H1 (cell line): ENCODE measurements around the gene TSC2. TPM values are rescaled to one million over a fixed set of nuclear protein-coding genes. Genes with fewer than 3 reads are reported as not detected.

Experiments used
- polyA plus RNA-seq, 7 experiments: library from polyadenylated mRNA; depleted of rRNA in 3 of 7; stranded (reverse) in 5 of 7; unstranded in 2 of 7; fragments of >200 nt in 5 of 7; fragments of 200-250 nt in 2 of 7; gene quantifications; 1 replicate in 5 of 7; 2 replicates in 1 of 7; 4 replicates in 1 of 7; pipeline versions ENCODE4 v1.2.1 to v1.2.3, GENCODE V29; 2011 to 2013; ENCODE audit warnings: missing spikeins in 2 of 7, mixed read lengths in 2 of 7
- total RNA-seq: library from RNA; stranded (reverse); fragmentation: NEBNext Ultra II Directional; extraction: Animal tissue kit (Norgen Biotek cat#: 25700); gene quantifications from 2 replicates; pipeline ENCODE4 v1.2.1, GENCODE V29; 2021
- TF ChIP-seq, protein P1 (sequence below): fragments of 300-600 bp; sonication (generic); IDR thresholded peaks from 2 replicates; pipeline ENCODE4 v1.7.1; 2012; ENCODE audit warnings: low read length, moderate library complexity, mild to moderate bottlenecking, inconsistent platforms; ENCODE audit not compliant: insufficient replicate concordance

TSC2 gene
- total and polyA plus RNA-seq, 2 of the 8 experiments (the other 6 are each of a cell fraction or from before 2014, with no cell fraction given), result 65.9 to 96.6 TPM

DNA sequence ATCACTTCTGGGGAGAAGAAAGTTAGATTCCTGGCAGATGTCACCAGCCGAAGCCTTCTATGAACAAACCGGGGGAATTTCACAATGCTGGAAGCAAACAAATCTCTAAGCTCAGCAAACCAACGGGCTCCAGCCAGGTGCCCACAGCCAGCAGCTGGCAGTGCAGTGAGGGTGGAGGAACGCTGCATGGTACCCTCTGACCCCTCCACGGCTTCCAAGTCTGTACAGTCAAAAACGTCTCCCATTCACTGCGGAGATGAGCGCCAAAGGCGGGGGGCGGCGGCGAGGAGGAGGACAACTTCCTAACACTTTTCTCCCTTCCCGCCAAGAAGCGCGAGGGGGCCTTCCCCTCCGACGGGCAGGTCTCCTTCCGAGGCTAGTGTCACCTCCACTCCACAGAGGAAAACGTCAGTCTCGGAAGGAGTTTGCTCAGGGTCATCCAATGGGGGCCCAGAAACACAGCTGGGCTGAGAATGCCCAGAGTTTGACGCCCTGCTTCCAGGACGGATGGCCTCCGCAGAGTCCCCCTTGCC, 39.1 kb upstream of the TSC2 start (continued):
- TF ChIP-seq, protein P1, sequence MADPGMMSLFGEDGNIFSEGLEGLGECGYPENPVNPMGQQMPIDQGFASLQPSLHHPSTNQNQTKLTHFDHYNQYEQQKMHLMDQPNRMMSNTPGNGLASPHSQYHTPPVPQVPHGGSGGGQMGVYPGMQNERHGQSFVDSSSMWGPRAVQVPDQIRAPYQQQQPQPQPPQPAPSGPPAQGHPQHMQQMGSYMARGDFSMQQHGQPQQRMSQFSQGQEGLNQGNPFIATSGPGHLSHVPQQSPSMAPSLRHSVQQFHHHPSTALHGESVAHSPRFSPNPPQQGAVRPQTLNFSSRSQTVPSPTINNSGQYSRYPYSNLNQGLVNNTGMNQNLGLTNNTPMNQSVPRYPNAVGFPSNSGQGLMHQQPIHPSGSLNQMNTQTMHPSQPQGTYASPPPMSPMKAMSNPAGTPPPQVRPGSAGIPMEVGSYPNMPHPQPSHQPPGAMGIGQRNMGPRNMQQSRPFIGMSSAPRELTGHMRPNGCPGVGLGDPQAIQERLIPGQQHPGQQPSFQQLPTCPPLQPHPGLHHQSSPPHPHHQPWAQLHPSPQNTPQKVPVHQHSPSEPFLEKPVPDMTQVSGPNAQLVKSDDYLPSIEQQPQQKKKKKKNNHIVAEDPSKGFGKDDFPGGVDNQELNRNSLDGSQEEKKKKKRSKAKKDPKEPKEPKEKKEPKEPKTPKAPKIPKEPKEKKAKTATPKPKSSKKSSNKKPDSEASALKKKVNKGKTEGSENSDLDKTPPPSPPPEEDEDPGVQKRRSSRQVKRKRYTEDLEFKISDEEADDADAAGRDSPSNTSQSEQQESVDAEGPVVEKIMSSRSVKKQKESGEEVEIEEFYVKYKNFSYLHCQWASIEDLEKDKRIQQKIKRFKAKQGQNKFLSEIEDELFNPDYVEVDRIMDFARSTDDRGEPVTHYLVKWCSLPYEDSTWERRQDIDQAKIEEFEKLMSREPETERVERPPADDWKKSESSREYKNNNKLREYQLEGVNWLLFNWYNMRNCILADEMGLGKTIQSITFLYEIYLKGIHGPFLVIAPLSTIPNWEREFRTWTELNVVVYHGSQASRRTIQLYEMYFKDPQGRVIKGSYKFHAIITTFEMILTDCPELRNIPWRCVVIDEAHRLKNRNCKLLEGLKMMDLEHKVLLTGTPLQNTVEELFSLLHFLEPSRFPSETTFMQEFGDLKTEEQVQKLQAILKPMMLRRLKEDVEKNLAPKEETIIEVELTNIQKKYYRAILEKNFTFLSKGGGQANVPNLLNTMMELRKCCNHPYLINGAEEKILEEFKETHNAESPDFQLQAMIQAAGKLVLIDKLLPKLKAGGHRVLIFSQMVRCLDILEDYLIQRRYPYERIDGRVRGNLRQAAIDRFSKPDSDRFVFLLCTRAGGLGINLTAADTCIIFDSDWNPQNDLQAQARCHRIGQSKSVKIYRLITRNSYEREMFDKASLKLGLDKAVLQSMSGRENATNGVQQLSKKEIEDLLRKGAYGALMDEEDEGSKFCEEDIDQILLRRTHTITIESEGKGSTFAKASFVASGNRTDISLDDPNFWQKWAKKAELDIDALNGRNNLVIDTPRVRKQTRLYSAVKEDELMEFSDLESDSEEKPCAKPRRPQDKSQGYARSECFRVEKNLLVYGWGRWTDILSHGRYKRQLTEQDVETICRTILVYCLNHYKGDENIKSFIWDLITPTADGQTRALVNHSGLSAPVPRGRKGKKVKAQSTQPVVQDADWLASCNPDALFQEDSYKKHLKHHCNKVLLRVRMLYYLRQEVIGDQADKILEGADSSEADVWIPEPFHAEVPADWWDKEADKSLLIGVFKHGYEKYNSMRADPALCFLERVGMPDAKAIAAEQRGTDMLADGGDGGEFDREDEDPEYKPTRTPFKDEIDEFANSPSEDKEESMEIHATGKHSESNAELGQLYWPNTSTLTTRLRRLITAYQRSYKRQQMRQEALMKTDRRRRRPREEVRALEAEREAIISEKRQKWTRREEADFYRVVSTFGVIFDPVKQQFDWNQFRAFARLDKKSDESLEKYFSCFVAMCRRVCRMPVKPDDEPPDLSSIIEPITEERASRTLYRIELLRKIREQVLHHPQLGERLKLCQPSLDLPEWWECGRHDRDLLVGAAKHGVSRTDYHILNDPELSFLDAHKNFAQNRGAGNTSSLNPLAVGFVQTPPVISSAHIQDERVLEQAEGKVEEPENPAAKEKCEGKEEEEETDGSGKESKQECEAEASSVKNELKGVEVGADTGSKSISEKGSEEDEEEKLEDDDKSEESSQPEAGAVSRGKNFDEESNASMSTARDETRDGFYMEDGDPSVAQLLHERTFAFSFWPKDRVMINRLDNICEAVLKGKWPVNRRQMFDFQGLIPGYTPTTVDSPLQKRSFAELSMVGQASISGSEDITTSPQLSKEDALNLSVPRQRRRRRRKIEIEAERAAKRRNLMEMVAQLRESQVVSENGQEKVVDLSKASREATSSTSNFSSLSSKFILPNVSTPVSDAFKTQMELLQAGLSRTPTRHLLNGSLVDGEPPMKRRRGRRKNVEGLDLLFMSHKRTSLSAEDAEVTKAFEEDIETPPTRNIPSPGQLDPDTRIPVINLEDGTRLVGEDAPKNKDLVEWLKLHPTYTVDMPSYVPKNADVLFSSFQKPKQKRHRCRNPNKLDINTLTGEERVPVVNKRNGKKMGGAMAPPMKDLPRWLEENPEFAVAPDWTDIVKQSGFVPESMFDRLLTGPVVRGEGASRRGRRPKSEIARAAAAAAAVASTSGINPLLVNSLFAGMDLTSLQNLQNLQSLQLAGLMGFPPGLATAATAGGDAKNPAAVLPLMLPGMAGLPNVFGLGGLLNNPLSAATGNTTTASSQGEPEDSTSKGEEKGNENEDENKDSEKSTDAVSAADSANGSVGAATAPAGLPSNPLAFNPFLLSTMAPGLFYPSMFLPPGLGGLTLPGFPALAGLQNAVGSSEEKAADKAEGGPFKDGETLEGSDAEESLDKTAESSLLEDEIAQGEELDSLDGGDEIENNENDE, result no peak
